NOMO-1 treated with DMSO at 0.1 percent for 48 hours (cell line): Measurements from ENCODE around the gene VAMP3.

Experiments
- DNase-seq: peaks from one replicate; lab custom pipeline; 2025; ENCODE audit not compliant: unreplicated experiment; lab: John Stamatoyannopoulos, UW

VAMP3 gene

DNA sequence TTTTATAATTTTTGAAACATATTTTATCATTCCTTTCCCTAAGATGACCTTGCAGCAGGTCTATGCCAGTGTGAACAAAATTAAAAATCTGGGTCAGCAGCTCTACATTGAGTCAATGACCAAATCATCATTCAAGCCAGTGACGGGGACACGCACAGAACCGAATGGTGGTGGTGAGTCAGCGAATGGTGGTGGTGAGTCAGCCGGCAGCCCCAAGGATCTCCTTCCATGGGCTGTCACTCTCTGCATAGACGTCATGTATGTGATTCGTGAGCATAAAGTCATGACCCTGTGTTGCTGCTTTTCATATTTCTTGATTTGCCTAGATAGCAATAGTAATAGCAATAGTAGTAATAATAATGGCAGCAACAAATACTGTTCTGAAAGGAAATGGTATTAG is 39.3 kb downstream of the VAMP3 start:
- no peak for DNase-seq

DNA sequence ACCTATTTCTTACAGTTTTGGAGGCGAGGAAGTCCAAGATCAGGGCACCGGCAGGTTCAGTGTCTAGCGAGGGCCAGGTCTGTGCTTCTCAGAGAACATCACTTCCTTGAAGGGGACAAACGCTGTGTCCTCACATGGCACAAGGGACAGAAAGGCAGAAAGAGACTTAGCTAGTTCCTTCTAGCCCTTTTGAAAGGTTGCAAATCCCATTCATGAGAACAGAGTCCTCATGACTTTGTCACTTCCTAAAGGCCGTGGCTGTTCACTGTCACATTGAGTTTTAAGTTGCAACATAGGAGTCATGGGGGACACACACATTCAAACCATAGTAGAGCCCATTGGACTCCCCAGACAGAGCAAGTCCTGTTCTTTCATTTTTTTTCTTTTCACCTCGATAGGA is 40.4 kb downstream of the VAMP3 start:
- DNase-seq: no peak

GRCh38 chr1:7813677-7814373 is 42.7 kb downstream of the VAMP3 start:
- no peak for DNase-seq

GRCh38 chr1:7821282-7821681 is 50.2 kb downstream of the VAMP3 start:
- DNase-seq: no peak

- no peak for DNase-seq
Observed at GRCh38 chr1:7824701-7825100, 53.6 kb downstream of the VAMP3 start.

- DNase-seq: no peak
Observed at GRCh38 chr1:7826363-7826762, 55.3 kb downstream of the VAMP3 start.

- DNase-seq: no peak
Observed at GRCh38 chr1:7827126-7827955, 56.2 kb downstream of the VAMP3 start.
